HCT116 (cell line): Measurements from ENCODE around the gene OGA.

Experiments used
- CTCF ChIP-seq, 3 experiments: fragments of 200-600 bp in 1 of 3; sonication (generic) in 1 of 3; IDR thresholded peaks in 2 of 3; conservative IDR thresholded peaks in 1 of 3; 2 replicates each; pipeline ENCODE4 v1.5.1; 2012 to 2017; ENCODE audit warnings: low read depth in 2 of 3, low read length in 2 of 3, antibody characterized with exemption in 1 of 3, borderline replicate concordance in 1 of 3, control low read depth in 1 of 3, mild to moderate bottlenecking in 1 of 3, mixed read lengths in 1 of 3, mixed run types in 1 of 3, moderate library complexity in 1 of 3; ENCODE audit not compliant: insufficient read depth in 1 of 3
- SIN3A ChIP-seq: IDR thresholded peaks from 2 replicates; pipeline ENCODE4 v1.6.1; 2012; ENCODE audit warnings: low read depth

- TF ChIP-seq SIN3A (no peak), CTCF (IDR thresholded peaks at IDR 0.05 in 2 of 3, conservative IDR thresholded peaks at IDR 0.05 in 1 of 3; ENCODE audit: borderline replicate concordance in 1 of 3, insufficient read depth in 1 of 3, low read depth in 2 of 3, low read length in 2 of 3) (no peak)
These were observed 41.3 kb upstream of the OGA start for GRCh38 chr10:101859530-101859929.
